ENCODE results near the gene CACYBP. TPM values are rescaled to one million over a fixed set of nuclear protein-coding genes. Genes with fewer than 3 reads are reported as not detected.

The CACYBP gene
- total and polyA plus RNA-seq, 2 of the 8 experiments (the other 6 are each of a cell fraction or from before 2014, with no cell fraction given): 28.3 to 247 TPM

- TF ChIP-seq, protein P1, sequence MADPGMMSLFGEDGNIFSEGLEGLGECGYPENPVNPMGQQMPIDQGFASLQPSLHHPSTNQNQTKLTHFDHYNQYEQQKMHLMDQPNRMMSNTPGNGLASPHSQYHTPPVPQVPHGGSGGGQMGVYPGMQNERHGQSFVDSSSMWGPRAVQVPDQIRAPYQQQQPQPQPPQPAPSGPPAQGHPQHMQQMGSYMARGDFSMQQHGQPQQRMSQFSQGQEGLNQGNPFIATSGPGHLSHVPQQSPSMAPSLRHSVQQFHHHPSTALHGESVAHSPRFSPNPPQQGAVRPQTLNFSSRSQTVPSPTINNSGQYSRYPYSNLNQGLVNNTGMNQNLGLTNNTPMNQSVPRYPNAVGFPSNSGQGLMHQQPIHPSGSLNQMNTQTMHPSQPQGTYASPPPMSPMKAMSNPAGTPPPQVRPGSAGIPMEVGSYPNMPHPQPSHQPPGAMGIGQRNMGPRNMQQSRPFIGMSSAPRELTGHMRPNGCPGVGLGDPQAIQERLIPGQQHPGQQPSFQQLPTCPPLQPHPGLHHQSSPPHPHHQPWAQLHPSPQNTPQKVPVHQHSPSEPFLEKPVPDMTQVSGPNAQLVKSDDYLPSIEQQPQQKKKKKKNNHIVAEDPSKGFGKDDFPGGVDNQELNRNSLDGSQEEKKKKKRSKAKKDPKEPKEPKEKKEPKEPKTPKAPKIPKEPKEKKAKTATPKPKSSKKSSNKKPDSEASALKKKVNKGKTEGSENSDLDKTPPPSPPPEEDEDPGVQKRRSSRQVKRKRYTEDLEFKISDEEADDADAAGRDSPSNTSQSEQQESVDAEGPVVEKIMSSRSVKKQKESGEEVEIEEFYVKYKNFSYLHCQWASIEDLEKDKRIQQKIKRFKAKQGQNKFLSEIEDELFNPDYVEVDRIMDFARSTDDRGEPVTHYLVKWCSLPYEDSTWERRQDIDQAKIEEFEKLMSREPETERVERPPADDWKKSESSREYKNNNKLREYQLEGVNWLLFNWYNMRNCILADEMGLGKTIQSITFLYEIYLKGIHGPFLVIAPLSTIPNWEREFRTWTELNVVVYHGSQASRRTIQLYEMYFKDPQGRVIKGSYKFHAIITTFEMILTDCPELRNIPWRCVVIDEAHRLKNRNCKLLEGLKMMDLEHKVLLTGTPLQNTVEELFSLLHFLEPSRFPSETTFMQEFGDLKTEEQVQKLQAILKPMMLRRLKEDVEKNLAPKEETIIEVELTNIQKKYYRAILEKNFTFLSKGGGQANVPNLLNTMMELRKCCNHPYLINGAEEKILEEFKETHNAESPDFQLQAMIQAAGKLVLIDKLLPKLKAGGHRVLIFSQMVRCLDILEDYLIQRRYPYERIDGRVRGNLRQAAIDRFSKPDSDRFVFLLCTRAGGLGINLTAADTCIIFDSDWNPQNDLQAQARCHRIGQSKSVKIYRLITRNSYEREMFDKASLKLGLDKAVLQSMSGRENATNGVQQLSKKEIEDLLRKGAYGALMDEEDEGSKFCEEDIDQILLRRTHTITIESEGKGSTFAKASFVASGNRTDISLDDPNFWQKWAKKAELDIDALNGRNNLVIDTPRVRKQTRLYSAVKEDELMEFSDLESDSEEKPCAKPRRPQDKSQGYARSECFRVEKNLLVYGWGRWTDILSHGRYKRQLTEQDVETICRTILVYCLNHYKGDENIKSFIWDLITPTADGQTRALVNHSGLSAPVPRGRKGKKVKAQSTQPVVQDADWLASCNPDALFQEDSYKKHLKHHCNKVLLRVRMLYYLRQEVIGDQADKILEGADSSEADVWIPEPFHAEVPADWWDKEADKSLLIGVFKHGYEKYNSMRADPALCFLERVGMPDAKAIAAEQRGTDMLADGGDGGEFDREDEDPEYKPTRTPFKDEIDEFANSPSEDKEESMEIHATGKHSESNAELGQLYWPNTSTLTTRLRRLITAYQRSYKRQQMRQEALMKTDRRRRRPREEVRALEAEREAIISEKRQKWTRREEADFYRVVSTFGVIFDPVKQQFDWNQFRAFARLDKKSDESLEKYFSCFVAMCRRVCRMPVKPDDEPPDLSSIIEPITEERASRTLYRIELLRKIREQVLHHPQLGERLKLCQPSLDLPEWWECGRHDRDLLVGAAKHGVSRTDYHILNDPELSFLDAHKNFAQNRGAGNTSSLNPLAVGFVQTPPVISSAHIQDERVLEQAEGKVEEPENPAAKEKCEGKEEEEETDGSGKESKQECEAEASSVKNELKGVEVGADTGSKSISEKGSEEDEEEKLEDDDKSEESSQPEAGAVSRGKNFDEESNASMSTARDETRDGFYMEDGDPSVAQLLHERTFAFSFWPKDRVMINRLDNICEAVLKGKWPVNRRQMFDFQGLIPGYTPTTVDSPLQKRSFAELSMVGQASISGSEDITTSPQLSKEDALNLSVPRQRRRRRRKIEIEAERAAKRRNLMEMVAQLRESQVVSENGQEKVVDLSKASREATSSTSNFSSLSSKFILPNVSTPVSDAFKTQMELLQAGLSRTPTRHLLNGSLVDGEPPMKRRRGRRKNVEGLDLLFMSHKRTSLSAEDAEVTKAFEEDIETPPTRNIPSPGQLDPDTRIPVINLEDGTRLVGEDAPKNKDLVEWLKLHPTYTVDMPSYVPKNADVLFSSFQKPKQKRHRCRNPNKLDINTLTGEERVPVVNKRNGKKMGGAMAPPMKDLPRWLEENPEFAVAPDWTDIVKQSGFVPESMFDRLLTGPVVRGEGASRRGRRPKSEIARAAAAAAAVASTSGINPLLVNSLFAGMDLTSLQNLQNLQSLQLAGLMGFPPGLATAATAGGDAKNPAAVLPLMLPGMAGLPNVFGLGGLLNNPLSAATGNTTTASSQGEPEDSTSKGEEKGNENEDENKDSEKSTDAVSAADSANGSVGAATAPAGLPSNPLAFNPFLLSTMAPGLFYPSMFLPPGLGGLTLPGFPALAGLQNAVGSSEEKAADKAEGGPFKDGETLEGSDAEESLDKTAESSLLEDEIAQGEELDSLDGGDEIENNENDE (IDR thresholded peaks at IDR 0.05; ENCODE audit: insufficient replicate concordance, low read length): no peak
- TF ChIP-seq POLR2A (IDR thresholded peaks at IDR 0.05; ENCODE audit: control extremely low read depth in 1 of 2, low read depth in 2 of 2, low read length in 2 of 2) (no peak), GTF2F1 (IDR thresholded peaks at IDR 0.05; ENCODE audit: borderline replicate concordance, low read depth, low read length) (no peak), CEBPB (IDR thresholded peaks at IDR 0.05; ENCODE audit: low read depth, low read length) (no peak)
These were observed 34.2 kb downstream of the CACYBP start (continued) for GRCh38 chr1:175033953-175034352.
